ENCODE results near the gene PITPNM3. TPM values are rescaled to one million over a fixed set of nuclear protein-coding genes. Genes with fewer than 3 reads are reported as not detected.

PITPNM3 gene
- total RNA-seq, 1 donor from 2014 or later, result 8.6 TPM

GRCh38 chr17:6491071-6491700, 65.2 kb downstream of the PITPNM3 start:
- Histone ChIP-seq H3K9me3 (no peaks in the 10 kb centered on the region), H3K4me3 (no peak overlapping the region), H3K36me3 (no peaks in the 10 kb centered on the region), H3K27ac (no peak overlapping the region), H3K4me1 (peaks cover 9% of the 10 kb centered on the region), H3K27me3 (no peaks in the 10 kb centered on the region)
- intact Hi-C loops (cut with DNase I), result no loop called here
- no peak for DNase-seq (ENCODE audit: extremely low spot score in 2 of 2)
- no peak for TF ChIP-seq POLR2A (IDR thresholded peaks at IDR 0.05)
- no peak for TF ChIP-seq POLR2AphosphoS5 (IDR thresholded peaks at IDR 0.05; ENCODE audit: insufficient read depth in 1 of 2, low read depth in 1 of 2)
- no peak for TF ChIP-seq CTCF (IDR thresholded peaks at IDR 0.05)

GRCh38 chr17:6489016-6489550, 67.3 kb downstream of the PITPNM3 start:
- peaks cover 6% of the 10 kb centered on the region for H3K4me1 ChIP-seq
- DNase-seq (ENCODE audit: extremely low spot score in 2 of 2), result no peak

GRCh38 chr17:6488008-6488539, 68.3 kb downstream of the PITPNM3 start:
- TF ChIP-seq CTCF (IDR thresholded peaks at IDR 0.05) (no peak), POLR2AphosphoS5 (IDR thresholded peaks at IDR 0.05; ENCODE audit: insufficient read depth in 1 of 2, low read depth in 1 of 2) (no peak), POLR2A (IDR thresholded peaks at IDR 0.05) (no peak)
- intact Hi-C loops (cut with DNase I), result no loop called here

More at GRCh38 chr17:6489016-6489550, 67.3 kb downstream of the PITPNM3 start:
- H3K4me3 ChIP-seq, result no peak overlapping the region
- no peak for TF ChIP-seq CTCF (IDR thresholded peaks at IDR 0.05)
- no peak for TF ChIP-seq POLR2AphosphoS5 (IDR thresholded peaks at IDR 0.05; ENCODE audit: insufficient read depth in 1 of 2, low read depth in 1 of 2)
- no peak for TF ChIP-seq POLR2A (IDR thresholded peaks at IDR 0.05)
- H3K27me3 ChIP-seq, result no peaks in the 10 kb centered on the region
- H3K27ac ChIP-seq, result no peak overlapping the region
- H3K36me3 ChIP-seq, result no peaks in the 10 kb centered on the region
- intact Hi-C loops (cut with DNase I), result no loop called here
- no peaks in the 10 kb centered on the region for H3K9me3 ChIP-seq

GRCh38 chr17:6487251-6488007, 68.9 kb downstream of the PITPNM3 start:
- Histone ChIP-seq H3K36me3 (no peaks in the 10 kb centered on the region), H3K9me3 (no peaks in the 10 kb centered on the region), H3K4me1 (peaks cover 6% of the 10 kb centered on the region), H3K27me3 (no peaks in the 10 kb centered on the region), H3K27ac (no peak overlapping the region), H3K4me3 (no peak overlapping the region)
- intact Hi-C loops (cut with DNase I), result no loop called here
- TF ChIP-seq POLR2A (IDR thresholded peaks at IDR 0.05), result no peak
- TF ChIP-seq CTCF (IDR thresholded peaks at IDR 0.05), result no peak
- DNase-seq (ENCODE audit: extremely low spot score in 2 of 2), result no peak

More at GRCh38 chr17:6488008-6488539, 68.3 kb downstream of the PITPNM3 start:
- H3K4me1 ChIP-seq, result peaks cover 6% of the 10 kb centered on the region
- H3K4me3 ChIP-seq, result no peak overlapping the region
- DNase-seq (ENCODE audit: extremely low spot score in 2 of 2), result no peak
- no peaks in the 10 kb centered on the region for H3K9me3 ChIP-seq
- no peaks in the 10 kb centered on the region for H3K36me3 ChIP-seq
- H3K27ac ChIP-seq, result no peak overlapping the region
- H3K27me3 ChIP-seq, result no peaks in the 10 kb centered on the region
